Endothelial cell of umbilical vein (primary cell): ENCODE measurements around the gene PSD2. TPM values are rescaled to one million over a fixed set of nuclear protein-coding genes. Genes with fewer than 3 reads are reported as not detected.

ENCODE experiments used
- BruUV-seq: library from RNA; stranded (reverse); fragments of 400-500 nt; replicated peaks from 2 replicates; lab custom pipeline; 2021; lab: Mats Ljungman, UMichigan
- CTCF ChIA-PET: fragments of 300-600, 350-600 bp; sonication (Branson Sonifier 250); formaldehyde crosslinking; loops from one replicate; lab custom pipeline; 2021; ENCODE audit warnings: antibody characterized with exemption, inconsistent platforms; lab: Charles Lee
- POLR2A ChIA-PET: fragments of 300-600, 350-600 bp; sonication (Branson Sonifier 250); formaldehyde crosslinking; loops from one replicate; lab custom pipeline; 2021; ENCODE audit warnings: antibody characterized with exemption, inconsistent platforms; lab: Charles Lee
- DNase-seq: peaks from one replicate; pipeline ENCODE4 v3.0.0-alpha.2; 2011; ENCODE audit warnings: low read depth, low spot score
- FAIRE-seq: peaks from 2 replicates; lab custom pipeline; 2011; peaks lifted over from hg19 to GRCh38; lab: Jason Lieb, UNC
- H2AFZ ChIP-seq: 2 replicates; pipeline ENCODE4 v1.6.0; 2012; ENCODE audit warnings: low read depth, low read length, control low read depth, inconsistent platforms
- H3K27ac ChIP-seq: 2 replicates; pipeline ENCODE4 v1.5.1; 2011; ENCODE audit warnings: low read depth, mild to moderate bottlenecking, control low read depth, low read length, moderate library complexity; ENCODE audit not compliant: insufficient read depth
- H3K27me3 ChIP-seq, 2 experiments: 2 replicates each; pipeline versions ENCODE4 v1.6.0 to v1.6.1; 2011; ENCODE audit warnings: low read length in 2 of 2, mixed read lengths in 1 of 2; ENCODE audit not compliant: control insufficient read depth in 2 of 2, insufficient read depth in 2 of 2
- H3K36me3 ChIP-seq, 2 experiments: 2 replicates in 1 of 2; 3 replicates in 1 of 2; pipeline ENCODE4 v1.5.1; 2011; ENCODE audit warnings: low read length in 2 of 2, mild to moderate bottlenecking in 1 of 2, moderate library complexity in 1 of 2; ENCODE audit not compliant: control insufficient read depth in 2 of 2, insufficient read depth in 2 of 2; ENCODE audit errors: extremely low read depth in 1 of 2
- H3K4me1 ChIP-seq: 3 replicates; pipeline ENCODE4 v1.5.1; 2011; ENCODE audit warnings: mild to moderate bottlenecking, low read length; ENCODE audit not compliant: control insufficient read depth, insufficient read depth; ENCODE audit errors: extremely low read depth
- H3K4me2 ChIP-seq: 2 replicates; pipeline ENCODE4 v1.6.1; 2011; ENCODE audit warnings: low read length, control low read depth, mixed read lengths; ENCODE audit not compliant: insufficient read depth
- H3K4me3 ChIP-seq, 3 experiments: fragments of 200-600 bp in 1 of 3; sonication (generic), shearing (Covaris generic) in 1 of 3; replicated peaks in 1 of 3; 2 replicates each; pipeline ENCODE4 v1.5.1; 2011 to 2016; ENCODE audit warnings: control low read depth in 3 of 3, low read length in 3 of 3, mild to moderate bottlenecking in 2 of 3, inconsistent platforms in 1 of 3, low read depth in 1 of 3, moderate library complexity in 1 of 3; ENCODE audit not compliant: insufficient read depth in 1 of 3
- H3K79me2 ChIP-seq: 2 replicates; pipeline ENCODE4 v1.6.0; 2012; ENCODE audit warnings: low read length, inconsistent platforms; ENCODE audit not compliant: control insufficient read depth, insufficient read depth
- H3K9ac ChIP-seq: replicated peaks from 2 replicates; pipeline ENCODE3; 2011; ENCODE audit warnings: low read length, control low read depth; ENCODE audit not compliant: insufficient read depth; ENCODE audit errors: extremely low read depth
- H3K9me1 ChIP-seq: replicated peaks from 3 replicates; pipeline ENCODE4 v1.6.0; 2011; ENCODE audit warnings: mild to moderate bottlenecking, low read length; ENCODE audit not compliant: control insufficient read depth, insufficient read depth; ENCODE audit errors: extremely low read depth
- H3K9me3 ChIP-seq: replicated peaks from 2 replicates; pipeline ENCODE4 v1.5.1; 2012; ENCODE audit warnings: low read length, inconsistent platforms; ENCODE audit not compliant: control insufficient read depth, insufficient read depth
- H4K20me1 ChIP-seq: replicated peaks from 2 replicates; pipeline ENCODE3; 2011; ENCODE audit warnings: mild to moderate bottlenecking, low read length; ENCODE audit not compliant: control insufficient read depth, insufficient read depth; ENCODE audit errors: extremely low read depth
- EZH2 ChIP-seq: IDR thresholded peaks from 2 replicates; pipeline ENCODE4 v1.6.1; 2012; ENCODE audit warnings: borderline replicate concordance, low read depth, mild to moderate bottlenecking, moderate library complexity, low read length, inconsistent platforms; ENCODE audit not compliant: severe bottlenecking
- FOS ChIP-seq: IDR thresholded peaks from 2 replicates; pipeline ENCODE4 v1.6.1; 2011; ENCODE audit warnings: mild to moderate bottlenecking, low read length, moderate library complexity, borderline replicate concordance; ENCODE audit not compliant: insufficient read depth
- GATA2 ChIP-seq: IDR thresholded peaks from 2 replicates; pipeline ENCODE4 v1.7.0; 2011; ENCODE audit warnings: low read depth, mild to moderate bottlenecking, moderate library complexity, mixed read lengths, low read length; ENCODE audit not compliant: insufficient read length, insufficient read depth
- JUN ChIP-seq: IDR thresholded peaks from 2 replicates; pipeline ENCODE4 v1.6.1; 2011; ENCODE audit warnings: borderline replicate concordance, low read depth; ENCODE audit not compliant: insufficient read length, insufficient read depth
- MYC ChIP-seq: IDR thresholded peaks from one replicate; pipeline ENCODE4 v1.6.1; 2011; ENCODE audit warnings: mild to moderate bottlenecking, low read depth, low read length
- POLR2A ChIP-seq: IDR thresholded peaks from 2 replicates; pipeline ENCODE4 v1.6.1; 2012; ENCODE audit warnings: low read depth, mild to moderate bottlenecking, control low read depth, low read length
- POLR2AphosphoS5 ChIP-seq: IDR thresholded peaks from 2 replicates; pipeline ENCODE4 v1.6.1; 2012; ENCODE audit warnings: low read depth, mild to moderate bottlenecking, control low read depth, low read length, moderate library complexity; ENCODE audit not compliant: insufficient read depth
- dilution Hi-C: fragments of 300-500 bp; cut with MboI; formaldehyde crosslinking; loops from one replicate; pipeline ENCODE4 v1.15.0; 2019; ENCODE audit warnings: low sequenced_read_pairs; ENCODE audit not compliant: extremely low pct_ligation_motif_present
- intact Hi-C: fragments of 100-400 bp; cut with micrococcal nuclease; formaldehyde crosslinking; loops from one replicate; pipeline ENCODE4 v1.10.0; 2022
- polyA plus RNA-seq, 4 experiments: library from polyadenylated mRNA; depleted of rRNA in 3 of 4; stranded (reverse) in 3 of 4; unstranded in 1 of 4; fragments of >200 nt; gene quantifications; 2 replicates each; pipeline versions ENCODE4 v1.2.1 to v1.2.3, GENCODE V29; 2011 to 2012; ENCODE audit warnings: missing spikeins in 1 of 4
- total RNA-seq: library from RNA; stranded (reverse); gene quantifications from 2 replicates; pipeline ENCODE4 v1.2.3, GENCODE V29; 2021
- TF ChIP-seq, protein P1 (sequence below), 2 donors: IDR thresholded peaks; 1 replicate in 1 of 2; 2 replicates in 1 of 2; pipeline ENCODE4 v1.5.1; 2011; ENCODE audit warnings: low read length in 2 of 2, mild to moderate bottlenecking in 2 of 2, moderate library complexity in 2 of 2, control low read depth in 1 of 2, inconsistent platforms in 1 of 2, low read depth in 1 of 2; ENCODE audit not compliant: insufficient read depth in 1 of 2; ENCODE audit errors: extremely low read depth in 1 of 2
- TF ChIP-seq, protein P2 (sequence below): IDR thresholded peaks from 2 replicates; pipeline ENCODE4 v1.6.1; 2011; ENCODE audit not compliant: insufficient read depth, insufficient read length

PSD2 gene
- total and polyA plus RNA-seq, 2 donors (not counting 3 experiments of a cell fraction or from before 2014, with no cell fraction given): not detected

DNA sequence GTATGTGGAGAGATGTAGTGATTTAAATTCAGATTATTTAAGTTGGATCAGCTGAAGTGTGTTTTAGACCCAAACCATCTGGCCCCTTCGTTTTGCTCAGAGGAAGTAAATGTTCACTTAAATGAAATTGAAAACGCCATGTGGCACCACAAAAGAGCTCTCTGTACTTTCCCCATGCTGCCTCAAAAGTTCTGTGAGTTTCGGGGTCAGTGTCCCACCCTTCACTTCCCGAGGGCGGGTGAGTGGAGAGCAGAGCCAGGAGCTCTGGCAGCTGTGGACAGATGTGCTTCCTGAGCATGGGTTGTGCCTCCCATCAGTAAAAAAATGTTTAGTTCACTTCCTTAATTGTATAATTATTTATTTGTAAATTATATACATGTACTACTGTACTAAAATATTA, 48.4 kb downstream of the PSD2 start:
- H3K4me3 ChIP-seq: no peak overlapping the region
- no peaks in the 10 kb centered on the region for H3K4me1 ChIP-seq
- dilution Hi-C loops (no loop called here), intact Hi-C loops (loop anchor here (1.0 kb wide), 5 partner anchors 20 to 313 kb away; no protein-coding TSS in a partner anchor)
- no peak overlapping the region for H3K4me2 ChIP-seq
- no peaks in the 10 kb centered on the region for H3K36me3 ChIP-seq
- no peak overlapping the region for H2AFZ ChIP-seq
- POLR2A ChIA-PET: no interaction called here
- CTCF ChIA-PET: interaction anchor here (0.7 to 5.7 kb wide), 7 partner anchors 17 to 197 kb away, joined by 3 to 95 read pairs (median 3); no protein-coding TSS in a partner anchor
- H4K20me1 ChIP-seq: no peaks in the 10 kb centered on the region
- no peak overlapping the region for H3K9ac ChIP-seq
- no peak for TF ChIP-seq EZH2
- TF ChIP-seq POLR2AphosphoS5: no peak
- no peak for TF ChIP-seq GATA2
- TF ChIP-seq, protein P1, sequence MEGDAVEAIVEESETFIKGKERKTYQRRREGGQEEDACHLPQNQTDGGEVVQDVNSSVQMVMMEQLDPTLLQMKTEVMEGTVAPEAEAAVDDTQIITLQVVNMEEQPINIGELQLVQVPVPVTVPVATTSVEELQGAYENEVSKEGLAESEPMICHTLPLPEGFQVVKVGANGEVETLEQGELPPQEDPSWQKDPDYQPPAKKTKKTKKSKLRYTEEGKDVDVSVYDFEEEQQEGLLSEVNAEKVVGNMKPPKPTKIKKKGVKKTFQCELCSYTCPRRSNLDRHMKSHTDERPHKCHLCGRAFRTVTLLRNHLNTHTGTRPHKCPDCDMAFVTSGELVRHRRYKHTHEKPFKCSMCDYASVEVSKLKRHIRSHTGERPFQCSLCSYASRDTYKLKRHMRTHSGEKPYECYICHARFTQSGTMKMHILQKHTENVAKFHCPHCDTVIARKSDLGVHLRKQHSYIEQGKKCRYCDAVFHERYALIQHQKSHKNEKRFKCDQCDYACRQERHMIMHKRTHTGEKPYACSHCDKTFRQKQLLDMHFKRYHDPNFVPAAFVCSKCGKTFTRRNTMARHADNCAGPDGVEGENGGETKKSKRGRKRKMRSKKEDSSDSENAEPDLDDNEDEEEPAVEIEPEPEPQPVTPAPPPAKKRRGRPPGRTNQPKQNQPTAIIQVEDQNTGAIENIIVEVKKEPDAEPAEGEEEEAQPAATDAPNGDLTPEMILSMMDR (IDR thresholded peaks at IDR 0.05; ENCODE audit: extremely low read depth in 1 of 2, insufficient read depth in 1 of 2, low read depth in 1 of 2, low read length in 2 of 2): no peak
- no peak for TF ChIP-seq POLR2A
- TF ChIP-seq FOS: no peak
- TF ChIP-seq, protein P2, sequence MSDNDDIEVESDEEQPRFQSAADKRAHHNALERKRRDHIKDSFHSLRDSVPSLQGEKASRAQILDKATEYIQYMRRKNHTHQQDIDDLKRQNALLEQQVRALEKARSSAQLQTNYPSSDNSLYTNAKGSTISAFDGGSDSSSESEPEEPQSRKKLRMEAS: no peak
- TF ChIP-seq MYC: no peak
- no peak for TF ChIP-seq JUN
- no peaks in the 10 kb centered on the region for H3K79me2 ChIP-seq
- no TSS peak for BruUV-seq
- H3K27me3 ChIP-seq: peaks cover 4 to 7% of the 10 kb centered on the region in 2 experiments
- no peak overlapping the region for H3K27ac ChIP-seq
- H3K9me3 ChIP-seq: no peaks in the 10 kb centered on the region
- FAIRE-seq: no peak
- no peaks in the 10 kb centered on the region for H3K9me1 ChIP-seq
- DNase-seq: no peak
